Neutrophil (primary cell): Measurements from ENCODE around the gene ELMO1.
A peak's percentile ranks its signal among the peaks of the same experiment; 100 is the strongest.

Source experiments
- H3K27ac ChIP-seq: fragments of 200-600 bp; sonication (generic); 2 replicates; pipeline ENCODE4 v1.5.1; 2016; ENCODE audit warnings: mild to moderate bottlenecking, moderate library complexity
- H3K27me3 ChIP-seq: fragments of 200-600 bp; sonication (generic); 2 replicates; pipeline ENCODE4 v1.6.0; 2016; ENCODE audit warnings: mild to moderate bottlenecking
- H3K36me3 ChIP-seq: fragments of 200-600 bp; sonication (generic); 2 replicates; pipeline ENCODE4 v1.5.1; 2017
- H3K4me1 ChIP-seq, 2 experiments: fragments of 200-600 bp in 1 of 2; sonication (generic) in 1 of 2; 1 replicate in 1 of 2; 2 replicates in 1 of 2; pipeline versions ENCODE4 v1.5.1 to v1.6.1; 2013 to 2016; ENCODE audit warnings: low read depth in 1 of 2, low read length in 1 of 2, mild to moderate bottlenecking in 1 of 2, moderate library complexity in 1 of 2; ENCODE audit not compliant: control insufficient read depth in 1 of 2, insufficient read depth in 1 of 2
- H3K4me3 ChIP-seq, 2 experiments: fragments of 200-600 bp in 1 of 2; sonication (generic) in 1 of 2; 1 replicate in 1 of 2; 2 replicates in 1 of 2; pipeline ENCODE4 v1.5.1; 2013 to 2016; ENCODE audit warnings: low read depth in 1 of 2, low read length in 1 of 2, mild to moderate bottlenecking in 1 of 2, moderate library complexity in 1 of 2
- H3K9me3 ChIP-seq: fragments of 200-600 bp; sonication (generic); 2 replicates; pipeline ENCODE4 v1.5.1; 2016
- CTCF ChIP-seq: fragments of 200-600 bp; sonication (generic); IDR thresholded peaks from 2 replicates; pipeline ENCODE4 v1.5.1; 2016; ENCODE audit warnings: antibody characterized with exemption

ELMO1 gene

GRCh38 chr7:37448636-37449361, at the start of gene ELMO1:
TSS of gene ELMO1 (minus strand) at chr7:37448864. CDS start at chr7:37342690, 106,174 bp downstream.
- Histone ChIP-seq H3K4me3 (peak within 1 kb of the TSS; percentile 88 to 96), H3K4me1 (peaks cover 49 to 50% of the 10 kb centered on the region in 2 experiments), H3K27me3 (no peaks in the 10 kb centered on the region), H3K27ac (peak within 1 kb of the TSS; percentile 96), H3K36me3 (no peaks in the 10 kb centered on the region), H3K9me3 (no peaks in the 10 kb centered on the region)
- peak; percentile 70 for TF ChIP-seq CTCF

GRCh38 chr7:37497576-37497975, 48.9 kb upstream of the ELMO1 start:
- H3K9me3 ChIP-seq = no peaks in the 10 kb centered on the region
- no peaks in the 10 kb centered on the region for H3K27me3 ChIP-seq
- no peaks in the 10 kb centered on the region for H3K4me1 ChIP-seq
- H3K36me3 ChIP-seq = no peaks in the 10 kb centered on the region
- no peak for TF ChIP-seq CTCF
- no peak overlapping the region for H3K4me3 ChIP-seq
- H3K27ac ChIP-seq = no peak overlapping the region

GRCh38 chr7:37495574-37496184, 47.0 kb upstream of the ELMO1 start:
- H3K27me3 ChIP-seq = no peaks in the 10 kb centered on the region

GRCh38 chr7:37494926-37495325, 46.3 kb upstream of the ELMO1 start:
- Histone ChIP-seq H3K27me3 (no peaks in the 10 kb centered on the region), H3K9me3 (no peaks in the 10 kb centered on the region), H3K36me3 (no peaks in the 10 kb centered on the region), H3K27ac (no peak overlapping the region), H3K4me1 (no peaks in the 10 kb centered on the region), H3K4me3 (no peak overlapping the region)
- no peak for TF ChIP-seq CTCF

More at GRCh38 chr7:37495574-37496184, 47.0 kb upstream of the ELMO1 start:
- peak; percentile 80 for TF ChIP-seq CTCF
- H3K4me3 ChIP-seq = no peak overlapping the region
- H3K9me3 ChIP-seq = no peaks in the 10 kb centered on the region
- no peaks in the 10 kb centered on the region for H3K36me3 ChIP-seq
- no peaks in the 10 kb centered on the region for H3K4me1 ChIP-seq
- no peak overlapping the region for H3K27ac ChIP-seq

- Histone ChIP-seq H3K4me3 (no peak overlapping the region), H3K4me1 (peaks cover under 1 to 4% of the 10 kb centered on the region in 2 experiments), H3K27me3 (no peaks in the 10 kb centered on the region), H3K36me3 (no peaks in the 10 kb centered on the region), H3K9me3 (no peaks in the 10 kb centered on the region), H3K27ac (no peak overlapping the region)
- no peak for TF ChIP-seq CTCF
Measured at GRCh38 chr7:37493810-37494209, 45.1 kb upstream of the ELMO1 start.
